Amniotic stem cell (primary cell): Measurements from ENCODE around the gene PTPRG.
"Not testable (repeated sequence)": the region's sequence is repeated elsewhere in the genome, so short reads cannot be mapped to it uniquely, and the experiment has no call there.

Source experiments
- DNase-seq: peaks from one replicate; lab custom pipeline; 2025; lab: John Stamatoyannopoulos, UW

Gene PTPRG

DNA sequence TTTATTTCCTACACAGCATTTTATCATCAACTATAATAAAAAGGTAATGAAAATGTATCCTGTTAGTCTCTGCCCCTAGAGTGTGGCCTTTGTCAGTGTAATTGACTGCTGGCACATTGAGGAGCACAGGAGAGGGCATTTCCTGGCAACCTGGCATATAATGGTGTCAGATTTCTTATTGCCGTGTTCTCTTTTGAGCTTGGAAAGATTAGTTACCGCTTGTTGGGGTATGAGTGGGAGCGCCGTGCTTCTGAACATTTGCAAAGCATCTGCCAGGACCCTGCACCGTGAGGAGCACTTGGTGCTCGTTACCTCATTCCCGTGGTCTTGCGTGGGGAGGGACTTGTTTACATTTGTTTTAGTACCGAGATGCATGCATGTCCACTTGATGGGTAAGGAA, 124.4 kb downstream of the PTPRG start:
- no peak for DNase-seq

DNA sequence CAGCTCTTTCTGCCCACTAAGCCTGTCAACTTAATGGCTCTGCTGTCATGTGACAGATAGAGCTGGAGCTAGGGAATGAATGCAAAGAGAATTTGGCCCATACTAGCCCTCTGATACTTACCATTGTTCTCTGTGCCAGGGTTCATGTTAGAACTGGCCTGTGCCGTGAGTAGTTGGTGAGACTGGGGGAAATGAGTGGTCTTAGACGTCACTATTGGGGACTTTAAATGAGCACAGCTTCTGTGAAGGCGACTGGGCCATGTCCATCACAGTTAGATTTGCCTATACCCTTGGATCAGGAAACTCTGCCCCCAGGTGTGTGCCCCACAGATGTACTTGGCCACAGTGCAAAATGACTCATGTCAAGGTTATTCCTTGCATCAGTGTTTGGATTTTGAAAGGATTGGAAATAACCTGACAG, 124.9 kb downstream of the PTPRG start:
- DNase-seq, result no peak

DNA sequence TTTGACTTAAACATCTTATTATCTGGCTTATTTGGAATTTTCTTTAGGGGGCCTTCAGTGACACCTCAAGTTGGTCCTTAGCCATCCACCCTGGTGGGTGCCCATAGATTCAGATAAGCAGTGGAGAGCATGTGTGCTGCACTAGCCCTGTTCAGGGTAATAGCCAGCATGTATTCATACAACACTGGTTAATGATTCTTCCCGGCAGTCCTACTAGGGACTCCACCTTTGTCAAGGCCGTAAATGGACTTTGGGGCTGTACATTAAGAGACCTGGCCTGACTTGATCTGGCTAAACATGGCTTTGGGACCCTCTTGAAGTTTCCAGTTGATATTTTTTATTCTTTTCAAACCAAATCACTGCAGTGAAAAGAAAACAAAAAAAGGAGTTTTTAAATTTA, 125.8 kb downstream of the PTPRG start:
- DNase-seq, result no peak

DNA sequence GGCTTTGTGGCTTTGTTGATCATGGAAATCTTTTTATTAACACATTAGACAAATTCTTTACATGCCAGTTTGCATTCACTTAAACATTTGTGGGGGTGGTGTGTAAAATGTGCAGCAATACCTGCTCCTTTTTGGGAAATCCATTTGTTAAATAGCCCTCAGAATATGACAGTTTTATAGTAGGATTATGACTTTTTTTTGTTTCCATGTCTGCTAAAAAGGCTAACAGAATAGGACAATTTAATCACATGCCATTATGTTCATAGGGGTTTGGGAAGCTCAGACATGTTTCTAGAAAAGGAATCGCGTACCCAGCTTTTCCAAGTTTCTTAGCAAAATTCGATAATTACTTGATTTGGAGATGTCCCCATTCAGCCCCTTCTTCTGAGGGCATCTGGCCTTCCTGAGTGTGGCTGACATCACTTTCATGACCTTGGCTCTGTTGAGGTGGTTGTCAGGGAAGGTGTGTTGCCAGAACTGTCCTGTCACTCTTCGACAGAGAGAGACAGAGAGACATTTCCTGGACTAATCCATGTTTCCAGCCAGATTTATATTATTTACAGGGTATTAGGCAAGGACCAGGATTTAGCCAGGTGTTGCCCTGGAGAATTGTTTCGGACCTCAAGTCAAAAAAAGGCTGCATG, 126.4 kb downstream of the PTPRG start:
- no peak for DNase-seq

DNA sequence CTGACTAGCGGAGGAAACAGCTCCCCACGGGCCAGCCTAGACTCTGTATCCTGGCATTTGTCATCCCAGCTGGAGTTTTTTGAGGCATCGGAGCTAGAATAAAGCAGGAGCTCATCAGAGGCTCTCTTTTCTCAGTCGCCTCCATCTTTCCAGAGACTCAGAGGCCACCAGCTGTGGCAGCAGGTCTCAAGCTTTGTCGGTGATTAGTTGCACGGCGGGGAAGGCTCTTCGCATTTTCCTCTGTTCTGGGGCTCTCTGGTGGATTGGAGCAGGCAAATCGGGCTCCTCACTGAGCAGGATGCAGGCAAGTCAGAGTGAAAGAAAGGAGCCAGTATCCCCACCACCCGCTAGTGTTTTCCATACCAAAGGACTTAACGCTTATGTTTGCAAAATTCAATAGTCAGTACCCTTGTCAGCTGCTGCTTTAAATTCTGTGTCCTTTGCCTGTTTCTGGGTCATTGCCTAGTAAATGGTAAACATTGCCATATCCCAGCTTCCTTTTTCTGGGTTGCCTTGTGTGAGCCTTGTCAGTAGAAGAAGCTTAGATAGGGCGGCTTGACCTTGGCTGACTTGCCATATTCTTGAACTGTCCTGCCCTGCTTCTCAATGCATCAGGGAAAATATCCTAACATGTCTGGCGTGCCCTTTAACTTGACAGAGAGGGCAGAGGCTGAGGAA, 127.1 kb downstream of the PTPRG start:
- no peak for DNase-seq

DNA sequence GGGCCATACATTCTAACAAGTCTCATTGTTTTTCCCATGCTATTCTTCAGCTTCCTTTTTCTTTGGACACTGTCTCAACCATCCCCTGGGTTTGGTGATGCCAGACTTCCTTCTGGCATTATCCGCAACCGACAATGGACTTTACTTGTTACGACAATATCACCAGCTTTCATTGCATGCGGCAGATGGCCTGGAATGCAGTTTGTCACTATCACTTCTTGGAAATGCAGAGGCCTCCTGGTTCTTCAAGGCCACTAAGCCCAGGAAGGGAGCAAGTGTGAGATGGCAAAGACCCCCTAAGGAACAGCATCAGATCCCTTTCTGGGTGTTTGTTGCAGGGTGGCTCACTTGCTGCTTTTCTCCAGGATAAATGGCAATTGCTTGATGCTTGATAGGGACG, 128.6 kb downstream of the PTPRG start:
- DNase-seq, result no peak

DNA sequence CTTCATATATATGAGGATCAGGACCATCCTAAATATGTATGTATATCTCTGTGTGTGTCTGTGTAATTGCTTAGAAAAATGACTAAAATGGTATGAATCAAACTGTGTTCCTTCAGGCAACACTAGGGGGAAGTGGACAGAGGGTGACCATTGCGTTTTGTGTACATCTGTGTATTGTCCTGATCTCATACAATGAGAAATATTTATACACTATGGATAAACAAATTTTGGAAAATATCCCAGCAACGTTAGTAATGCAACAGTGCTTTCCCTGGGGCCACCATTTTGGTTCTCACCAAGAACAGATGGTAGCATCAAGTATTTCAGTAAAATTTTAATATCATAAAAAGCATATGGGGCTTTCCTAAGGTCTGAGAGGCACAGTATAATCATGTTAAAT, 130.1 kb downstream of the PTPRG start:
- DNase-seq, result no peak

DNA sequence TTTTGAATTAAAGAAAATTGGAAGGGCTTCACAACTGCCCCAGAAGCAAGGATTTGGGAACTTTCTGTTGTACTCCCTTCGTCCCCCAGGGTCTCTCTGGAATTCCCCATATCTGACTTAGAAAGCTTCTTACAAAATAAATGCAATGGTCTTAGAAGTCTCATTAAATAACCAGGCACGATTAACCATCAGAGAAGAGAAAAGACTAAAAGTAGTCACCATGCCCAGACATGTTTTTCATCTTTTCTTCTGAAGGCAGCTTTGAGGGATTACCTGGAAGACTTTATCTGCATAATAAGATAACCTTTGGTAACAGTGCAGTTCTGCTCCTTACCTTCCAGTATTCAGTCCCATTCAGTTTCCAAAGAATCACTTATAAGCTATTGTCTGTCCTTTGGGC, 135.9 kb downstream of the PTPRG start:
- DNase-seq, result no peak

DNA sequence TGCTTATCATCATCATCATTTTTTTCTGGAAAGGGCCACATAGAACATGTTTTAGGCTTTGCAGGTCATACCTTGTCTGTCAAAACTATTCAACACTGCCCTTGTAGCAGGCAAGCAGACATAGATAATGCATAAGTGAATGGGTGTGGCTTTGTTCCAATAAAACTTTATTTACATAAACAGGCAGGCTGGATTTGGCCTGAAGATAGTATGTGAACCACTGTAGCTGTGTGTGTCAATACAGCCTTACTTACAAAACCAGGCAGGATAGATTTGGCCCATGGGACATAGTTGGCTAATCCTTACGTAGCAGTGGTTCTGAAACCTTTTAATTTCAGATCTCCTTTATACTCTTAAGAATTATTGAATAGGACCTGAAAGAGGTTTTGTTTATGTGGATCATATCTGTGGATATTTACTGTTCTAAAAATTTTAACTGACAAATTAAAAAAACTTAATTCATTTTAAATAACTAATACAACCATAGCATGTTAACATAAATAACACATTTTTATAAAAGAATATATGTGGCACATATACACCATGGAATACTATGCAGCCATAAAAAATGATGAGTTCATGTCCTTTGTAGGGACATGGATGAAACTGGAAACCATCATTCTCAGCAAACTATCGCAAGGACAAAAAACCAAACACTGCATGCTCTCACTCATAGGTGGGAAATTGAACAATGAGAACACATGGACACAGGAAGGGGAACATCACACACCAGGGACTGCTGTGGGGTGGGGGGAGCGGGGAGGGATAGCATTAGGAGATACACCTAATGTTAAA, 137.1 kb downstream of the PTPRG start:
- DNase-seq, result not testable (repeated sequence)

DNA sequence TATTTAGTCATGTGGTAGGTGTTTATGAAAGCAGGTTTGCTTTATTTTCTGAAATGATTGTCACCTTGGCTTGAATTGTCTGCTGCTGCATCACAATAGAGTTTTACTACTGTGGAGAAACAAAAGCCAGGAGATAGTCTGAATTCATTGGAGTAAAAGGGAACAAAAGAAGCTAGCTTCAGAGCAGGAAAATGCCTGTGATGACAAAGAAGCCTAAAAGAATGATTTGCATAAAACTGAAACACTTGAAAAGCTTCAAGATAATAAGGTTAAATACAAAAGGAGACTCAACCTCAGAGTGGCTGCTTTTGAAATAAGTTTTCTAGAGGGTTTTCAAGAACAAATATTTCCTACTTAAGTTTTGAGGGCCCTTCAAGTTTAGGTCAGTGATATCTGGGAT, 138.3 kb downstream of the PTPRG start:
- no peak for DNase-seq

DNA sequence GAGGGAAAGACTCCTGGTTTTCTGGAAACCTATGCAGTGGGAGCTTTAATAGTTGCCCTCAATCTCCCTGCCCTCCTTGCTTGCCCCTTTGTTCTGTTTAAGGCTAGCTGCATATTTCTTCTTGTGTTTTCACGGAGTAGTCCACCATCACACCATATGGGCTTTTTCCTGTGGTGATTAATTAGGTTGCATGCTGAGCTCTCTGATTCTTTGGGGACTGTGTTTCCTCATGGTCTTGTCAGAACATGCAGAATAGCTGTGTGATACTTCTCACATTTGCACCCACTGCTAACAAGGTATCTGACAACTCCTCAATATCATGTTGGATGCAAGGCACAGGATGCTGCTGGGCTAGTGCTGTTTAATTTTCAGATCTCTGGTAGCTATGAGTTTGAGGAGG, 139.6 kb downstream of the PTPRG start:
- no peak for DNase-seq

DNA sequence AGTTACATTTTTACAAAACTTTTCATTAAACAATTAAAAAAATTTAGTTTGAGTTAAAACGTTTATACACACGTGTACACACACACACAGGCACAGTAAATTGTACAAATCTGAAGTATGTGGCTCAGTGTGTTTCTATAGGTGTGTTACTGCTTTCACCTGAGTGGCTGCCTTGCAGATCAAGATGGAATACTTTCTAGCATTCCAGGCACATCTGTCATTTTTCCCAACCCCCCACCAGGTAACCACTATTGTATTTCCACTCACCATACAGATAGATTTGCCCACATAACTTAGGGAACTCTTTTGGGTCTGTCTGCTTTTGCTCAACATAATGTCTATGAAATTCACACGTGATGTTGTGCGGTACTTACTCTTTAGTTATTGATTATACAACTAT, 141.1 kb downstream of the PTPRG start:
- no peak for DNase-seq

DNA sequence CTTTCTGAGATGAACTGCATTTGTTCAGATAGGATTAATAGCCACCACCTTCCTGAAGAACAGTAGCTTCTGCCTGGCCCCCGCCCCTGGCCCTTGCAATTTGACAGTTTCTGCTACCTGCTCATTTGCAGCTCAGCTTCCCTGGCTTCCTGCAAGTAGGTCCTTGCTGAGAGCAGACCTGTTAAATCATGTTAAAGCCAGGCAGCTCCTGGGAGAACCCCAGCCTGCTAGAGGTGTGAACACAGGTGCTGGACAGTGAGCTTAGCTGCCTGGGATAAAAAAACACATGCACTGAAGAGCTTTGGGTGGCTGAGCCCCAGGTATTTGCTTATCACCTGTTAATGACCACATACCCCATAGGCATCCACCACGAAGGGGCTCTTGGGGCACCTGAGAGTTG, 143.4 kb downstream of the PTPRG start:
- no peak for DNase-seq

DNA sequence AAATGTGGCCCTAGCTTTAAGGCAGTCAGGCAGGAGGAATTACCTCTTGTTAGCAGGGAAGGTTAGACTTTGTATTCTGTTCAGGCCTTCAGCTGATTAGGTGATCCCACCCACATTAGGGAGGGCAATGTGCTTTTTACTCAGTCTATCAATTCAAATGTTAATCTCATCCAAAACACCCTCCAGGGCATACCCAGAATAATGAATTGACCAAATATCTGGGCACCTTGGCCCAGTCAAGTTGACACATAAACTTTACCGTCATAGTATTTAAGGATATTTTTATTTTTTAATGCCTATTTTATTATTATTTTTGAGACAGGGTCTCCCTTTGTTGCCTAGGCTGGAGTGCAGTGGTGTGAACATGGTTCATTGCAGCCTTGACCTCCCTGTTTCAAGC, 146.1 kb downstream of the PTPRG start:
- DNase-seq, result no peak

DNA sequence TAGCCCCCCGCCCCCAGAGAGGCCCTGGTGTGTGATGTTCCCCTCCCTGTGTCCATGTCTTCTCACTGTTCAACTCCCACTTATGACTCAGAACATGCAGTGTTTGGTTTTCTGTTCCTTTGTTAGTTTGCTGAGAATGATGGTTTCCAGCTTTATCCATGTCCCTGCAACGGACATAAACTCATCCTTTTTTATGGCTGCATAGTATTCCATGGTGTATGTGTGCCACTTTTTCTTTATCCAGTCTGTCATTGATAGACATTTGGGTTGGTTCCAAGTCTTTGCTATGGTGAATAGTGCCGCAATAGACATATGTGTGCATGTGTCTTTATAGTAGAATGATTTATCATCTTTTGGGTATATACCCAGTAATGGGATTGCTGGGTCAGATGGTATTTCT, 149.5 kb downstream of the PTPRG start:
- not testable (repeated sequence) for DNase-seq

DNA sequence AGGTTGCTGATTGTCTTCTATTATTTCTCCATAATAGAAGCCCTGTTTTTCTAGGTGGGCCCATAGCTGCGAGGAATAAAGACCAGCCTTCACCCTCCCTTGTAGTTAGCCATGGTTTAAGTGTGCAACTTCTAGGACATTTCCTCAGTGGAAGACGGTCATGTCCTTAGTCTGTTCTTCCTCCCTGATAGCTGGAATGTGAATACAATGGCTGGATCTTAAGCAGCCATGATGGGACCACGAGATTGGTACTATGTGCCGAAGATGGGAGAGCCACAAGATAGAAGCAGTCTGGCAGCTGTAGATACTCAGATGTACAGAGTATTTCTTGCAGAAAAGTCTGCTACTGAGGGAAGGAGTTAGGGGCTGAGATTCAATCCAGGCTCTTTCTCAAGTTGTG, 152.9 kb downstream of the PTPRG start:
- DNase-seq, result no peak

DNA sequence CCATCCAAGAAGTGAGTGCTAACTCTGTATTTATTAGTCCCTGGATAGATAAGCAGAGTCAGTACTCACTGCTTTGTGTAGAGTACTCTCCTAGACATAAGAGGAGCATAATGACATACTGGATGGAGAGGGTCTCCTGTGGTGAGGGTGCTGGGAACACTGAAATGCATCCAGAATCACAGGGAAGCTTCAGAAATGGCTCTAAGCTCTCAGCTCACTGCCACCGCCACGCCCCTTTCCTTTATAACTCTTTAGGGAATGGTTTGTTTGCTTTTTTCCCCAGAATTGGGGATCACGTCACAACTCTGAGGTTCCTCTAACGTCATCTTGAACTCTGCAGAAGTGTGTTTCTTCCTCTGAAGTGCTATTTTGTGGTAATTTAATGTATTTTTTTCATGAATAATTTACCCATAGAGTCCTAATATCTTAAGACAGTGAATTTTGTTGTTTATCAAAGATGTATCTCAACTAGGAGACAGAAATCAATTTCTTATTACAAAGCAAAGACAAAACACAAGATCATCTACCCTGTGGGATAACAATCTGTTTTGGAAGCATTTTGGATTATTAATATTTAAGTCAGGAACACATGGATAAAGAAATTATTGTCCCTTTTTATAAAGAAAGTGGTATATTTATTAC, 154.6 kb downstream of the PTPRG start:
- DNase-seq, result no peak

DNA sequence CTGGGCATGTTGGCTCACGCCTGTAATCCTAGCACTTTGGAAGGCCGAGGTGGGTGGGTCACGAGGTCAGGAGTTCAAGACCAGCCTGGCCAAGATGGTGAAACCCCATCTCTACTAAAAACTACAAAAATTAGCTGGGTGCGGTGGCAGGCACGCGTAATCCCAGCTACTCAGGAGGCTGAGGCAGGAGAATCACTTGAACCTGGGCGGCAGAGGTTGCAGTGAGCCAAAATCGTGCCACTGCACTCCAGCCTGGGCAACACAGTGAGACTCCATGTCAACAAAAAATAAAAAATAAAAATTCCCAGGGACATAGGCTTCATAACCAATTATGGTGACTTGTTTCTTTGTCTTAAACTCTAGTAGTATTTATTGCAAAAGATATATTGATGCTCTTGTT, 155.3 kb downstream of the PTPRG start:
- not testable (repeated sequence) for DNase-seq

DNA sequence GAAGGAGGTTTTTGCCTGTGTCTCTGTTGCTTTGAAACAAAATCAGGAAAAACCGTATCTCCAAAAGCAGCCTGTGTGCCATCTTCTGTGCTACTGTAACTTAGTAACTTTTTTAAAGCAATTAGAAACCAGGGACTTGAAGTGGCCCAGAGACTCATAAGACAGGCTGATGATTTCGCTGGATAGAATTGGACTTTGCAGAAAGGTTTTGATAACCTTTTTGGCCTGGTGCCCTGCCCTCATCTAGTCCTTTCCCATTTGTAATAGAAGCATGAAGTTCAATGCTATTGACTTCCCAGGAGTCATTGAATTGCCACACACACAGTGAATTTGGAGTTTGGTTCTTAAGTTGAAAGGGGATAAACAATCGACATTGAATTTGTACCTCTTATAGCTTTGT, 157.2 kb downstream of the PTPRG start:
- DNase-seq, result no peak

DNA sequence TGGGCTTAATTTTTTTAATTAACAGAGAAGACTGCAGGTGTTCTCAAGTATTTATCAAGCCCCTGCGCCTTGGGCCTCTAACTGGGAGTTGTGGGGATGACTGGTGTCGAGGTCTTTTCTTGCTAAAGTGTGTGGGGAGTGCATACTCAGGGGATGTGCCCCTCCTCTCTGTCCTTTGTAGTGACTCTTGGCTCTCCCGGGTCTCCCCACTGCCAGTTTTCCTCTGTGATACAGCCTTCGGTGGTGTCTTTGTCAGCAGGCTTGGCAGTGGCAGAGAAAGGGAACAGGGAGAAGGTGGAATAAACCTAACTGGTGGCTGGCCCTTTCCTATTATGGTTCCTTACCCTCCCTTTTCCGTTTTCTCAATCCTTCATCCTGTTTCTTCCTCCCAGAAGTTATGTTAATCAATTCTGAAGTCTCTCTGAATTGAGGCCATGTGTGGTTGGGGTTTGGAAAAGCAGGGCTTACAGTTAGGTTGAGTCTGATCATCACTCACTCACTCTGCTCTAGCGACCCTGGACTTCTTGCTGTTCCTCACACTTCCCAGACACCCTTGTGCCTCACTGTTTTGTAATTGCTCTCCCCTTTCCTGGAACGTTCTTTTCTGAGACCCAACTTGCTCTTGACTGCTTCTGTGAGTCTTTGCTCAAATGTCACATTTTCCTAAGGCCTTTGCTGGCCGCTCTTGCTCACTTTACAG, 158.1 kb downstream of the PTPRG start:
- no peak for DNase-seq

DNA sequence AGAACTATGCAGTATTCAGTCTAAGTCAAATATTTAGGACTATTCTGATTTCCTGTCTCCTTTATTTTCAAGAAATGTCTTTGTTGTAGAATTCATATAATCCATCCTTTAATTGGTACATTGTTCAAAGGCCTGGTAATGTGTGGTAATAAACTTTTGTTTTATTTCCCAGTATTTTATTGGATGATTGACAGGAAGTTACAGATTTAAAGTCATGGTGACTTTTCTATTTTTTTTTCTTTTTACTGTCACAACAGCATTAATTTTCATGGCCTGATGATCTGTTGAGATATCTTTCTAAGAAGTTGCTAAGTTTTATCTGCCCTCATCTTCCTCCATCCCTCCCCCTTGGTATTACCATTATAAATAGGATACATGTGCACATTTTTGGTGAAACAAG, 161.7 kb downstream of the PTPRG start:
- DNase-seq, result no peak

DNA sequence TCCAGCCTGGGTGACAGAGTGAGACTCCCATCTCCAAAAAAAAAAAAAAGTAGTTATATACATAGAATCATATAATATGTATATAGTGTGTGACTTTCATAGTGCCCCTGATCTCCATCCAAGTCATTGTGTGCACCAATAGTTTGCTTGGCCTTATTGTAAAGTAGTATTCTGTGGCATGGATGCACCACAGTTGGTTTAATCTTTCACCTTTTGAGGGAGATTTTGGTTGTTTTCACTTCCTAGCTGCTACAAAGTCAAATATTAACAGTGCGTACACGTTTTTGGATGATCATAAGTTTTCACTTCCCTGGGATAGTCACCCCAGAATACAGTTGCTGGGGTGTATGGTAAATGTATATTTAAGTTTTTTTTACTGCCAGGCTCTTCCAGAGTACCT, 162.8 kb downstream of the PTPRG start:
- no peak for DNase-seq
